ENCODE measurements around the gene SLC35F1.

SLC35F1 gene

GRCh38 chr6:118319894-118320649 is 413.0 kb downstream of the SLC35F1 start:
- no peak for DNase-seq

DNA sequence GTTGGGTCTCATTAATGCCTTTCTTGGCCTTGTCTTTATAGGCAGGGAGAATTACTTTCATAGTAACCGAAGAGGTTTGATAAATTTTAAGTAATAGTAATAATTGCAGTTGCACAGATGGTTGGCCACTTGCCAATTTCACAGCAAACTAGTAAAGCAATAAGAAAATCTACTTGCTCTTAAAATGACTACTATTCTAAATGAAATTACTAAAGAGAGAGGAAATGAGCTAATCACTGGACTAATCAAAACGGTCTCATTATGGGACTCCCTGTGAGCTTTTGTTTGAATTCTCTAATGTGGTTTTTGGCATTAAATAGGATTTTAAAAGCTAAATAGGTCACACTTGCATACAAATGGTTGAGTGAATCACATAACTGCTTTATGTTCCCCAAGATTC is 413.6 kb downstream of the SLC35F1 start:
- no peak for DNase-seq

GRCh38 chr6:118324116-118324515 is 417.1 kb downstream of the SLC35F1 start:
- no peak for DNase-seq

DNA sequence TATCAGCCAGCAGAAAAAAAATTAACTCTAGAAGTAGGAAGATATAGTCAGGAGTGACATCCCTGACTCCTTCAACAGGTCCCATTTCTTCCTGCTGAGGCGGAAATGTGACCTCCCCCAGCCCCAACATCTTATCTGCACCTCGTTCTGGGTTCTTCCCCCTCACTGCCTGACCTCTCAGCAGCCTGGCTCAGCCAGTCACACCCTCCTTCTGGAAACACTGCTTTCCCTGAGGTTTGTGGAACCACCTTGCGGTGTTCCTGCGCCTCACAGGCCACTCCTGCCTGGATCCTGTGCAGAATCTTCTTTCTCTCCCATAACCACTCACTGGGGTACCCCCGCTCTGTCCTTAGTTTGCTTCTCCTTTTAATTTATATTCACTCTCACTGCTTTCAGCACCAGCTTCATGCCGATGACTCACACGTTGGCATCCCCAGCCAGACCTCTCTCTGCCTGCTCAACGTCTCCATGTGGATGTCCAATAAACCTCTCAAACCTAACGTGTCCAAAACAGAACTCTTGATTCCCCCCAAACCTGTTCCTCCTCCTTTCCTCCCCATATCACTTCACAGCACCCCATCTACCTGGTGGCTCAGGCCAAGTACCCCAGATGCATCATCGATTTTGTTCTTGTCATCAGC is 418.3 kb downstream of the SLC35F1 start:
- no peak for DNase-seq

- DNase-seq = no peak
Observed at GRCh38 chr6:118326712-118327111, 419.6 kb downstream of the SLC35F1 start.

GRCh38 chr6:118327237-118327636 is 420.2 kb downstream of the SLC35F1 start:
- no peak for DNase-seq

- no peak for DNase-seq
Observed at GRCh38 chr6:118333772-118334171, 426.7 kb downstream of the SLC35F1 start.

DNA sequence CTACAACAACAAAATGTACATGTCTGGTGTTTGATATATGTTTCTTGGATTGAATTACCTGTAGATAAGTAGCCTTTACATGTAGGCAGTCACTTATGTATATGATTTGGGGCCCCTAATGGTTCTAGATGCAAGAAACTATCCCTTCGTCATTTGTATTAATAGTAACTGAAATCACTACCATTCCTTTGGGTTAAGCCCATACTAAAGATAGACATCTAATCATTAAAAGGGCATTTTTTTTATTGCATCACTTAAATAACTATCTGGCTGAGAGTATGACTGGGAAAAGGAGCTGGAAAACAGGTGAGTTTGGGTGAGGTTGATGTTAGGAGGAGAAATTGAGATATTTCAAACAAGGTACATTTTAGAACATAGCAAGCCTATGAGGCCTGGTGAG is 427.6 kb downstream of the SLC35F1 start:
- DNase-seq = no peak

- no peak for DNase-seq
Observed at GRCh38 chr6:118335325-118335816, 428.3 kb downstream of the SLC35F1 start.

DNA sequence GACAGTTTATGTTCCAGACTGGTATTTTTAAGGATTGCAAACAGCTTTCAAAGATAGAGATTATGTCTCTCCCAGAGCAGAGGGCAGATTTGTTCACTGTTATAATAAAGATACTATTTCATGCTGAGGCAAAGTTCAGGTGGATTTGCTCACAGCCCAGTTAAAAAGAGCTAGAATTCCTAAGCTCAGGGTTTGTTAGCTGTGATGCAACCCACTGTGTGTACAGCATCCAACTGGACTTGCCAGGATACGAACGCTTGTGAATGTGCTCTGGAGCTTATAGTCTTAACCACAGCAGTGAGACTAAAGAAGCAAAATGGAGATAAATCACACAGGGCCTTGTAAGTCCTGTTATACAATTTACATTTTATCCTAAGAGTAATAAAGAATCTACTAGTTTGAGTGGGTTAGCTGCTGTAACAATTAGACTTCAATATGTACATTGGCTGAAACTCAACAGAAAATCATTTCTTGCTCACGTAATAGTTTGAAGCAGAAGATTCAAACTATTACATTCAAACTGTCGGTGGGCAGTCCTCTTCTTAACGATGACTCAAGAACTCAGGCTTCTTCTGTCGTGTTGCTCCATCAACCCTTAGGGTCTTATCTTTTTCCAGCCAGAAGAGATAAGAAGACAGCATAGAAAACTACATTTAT is 437.1 kb downstream of the SLC35F1 start:
- no peak for DNase-seq

GRCh38 chr6:118350881-118351430 is 443.9 kb downstream of the SLC35F1 start:
- DNase-seq = no peak

- DNase-seq = no peak
Observed at GRCh38 chr6:118353564-118353963, 446.5 kb downstream of the SLC35F1 start.

DNA sequence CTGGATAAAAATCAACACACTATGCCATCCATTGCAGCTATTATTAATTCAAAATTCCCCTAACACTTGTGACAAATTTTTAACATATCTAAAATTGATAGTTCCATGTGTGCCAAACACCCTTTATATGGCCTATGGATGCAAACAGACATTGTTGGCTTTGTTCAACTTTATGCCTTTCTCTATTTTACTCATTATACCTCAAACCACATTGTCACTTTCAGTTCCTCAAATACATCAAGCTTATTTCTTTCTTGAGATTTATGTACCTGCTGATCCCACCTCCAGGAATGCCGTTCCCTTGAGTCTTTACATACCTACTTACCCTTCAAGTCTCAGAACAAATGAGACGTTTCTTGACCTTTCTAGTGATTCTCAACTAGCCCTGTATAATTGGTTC is 447.6 kb downstream of the SLC35F1 start:
- no peak for DNase-seq

DNA sequence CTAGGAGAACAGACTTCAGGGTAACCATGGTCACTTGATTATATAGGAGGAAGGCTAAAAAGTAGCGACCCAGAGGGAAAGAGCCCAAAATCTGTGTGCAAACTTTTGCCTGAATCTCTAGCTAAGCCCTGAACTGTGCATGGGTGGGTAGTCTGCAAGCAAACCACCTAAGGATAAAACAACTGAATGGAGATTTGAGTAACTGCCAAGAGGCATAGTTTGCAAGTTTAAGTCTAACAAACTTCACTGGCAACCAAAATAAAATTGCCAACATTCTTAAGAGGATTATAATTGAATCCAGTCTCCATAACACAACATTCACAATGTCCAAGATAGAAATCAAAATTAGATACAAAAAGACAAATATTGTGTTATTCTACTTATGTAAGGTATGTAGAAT is 449.0 kb downstream of the SLC35F1 start:
- DNase-seq = no peak

DNA sequence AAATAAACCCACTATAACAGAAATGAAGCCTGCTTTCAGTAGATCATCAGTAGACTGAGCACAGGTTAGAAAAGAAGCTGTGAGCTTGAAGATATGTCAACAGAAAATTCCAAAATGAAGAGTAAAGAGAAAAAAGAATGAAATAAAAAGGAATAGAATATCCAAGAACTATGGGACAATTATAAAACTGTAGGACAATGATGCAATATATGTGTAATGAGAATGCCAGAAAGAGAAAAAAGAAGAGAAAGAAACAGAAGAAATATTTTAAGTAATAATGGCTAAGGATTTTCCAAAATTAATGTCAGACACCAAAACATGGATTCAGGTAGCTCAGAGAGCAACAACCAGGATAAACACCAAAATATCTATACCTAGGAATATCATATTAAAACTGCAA is 449.6 kb downstream of the SLC35F1 start:
- DNase-seq = no peak

Measured in activated gamma-delta T cell (primary cell).